MM.1S (cell line): ENCODE data around the gene ZNF618.

ENCODE experiments used
- CTCF ChIP-seq: fragments of 300-600 bp; sonication (generic); IDR thresholded peaks from 2 replicates; pipeline ENCODE4 v1.5.1; 2016; ENCODE audit warnings: antibody characterized with exemption, low read length, mixed read lengths
- EZH2 ChIP-seq: fragments of 300-600 bp; sonication (generic); optimal IDR thresholded peaks from 2 replicates; pipeline ENCODE3; 2017; ENCODE audit warnings: low read depth, mild to moderate bottlenecking, antibody characterized with exemption, low read length, mixed read lengths

- TF ChIP-seq CTCF (no peak), EZH2 (no peak)
Observed at GRCh38 chr9:114027159-114027862, 151.2 kb downstream of the ZNF618 start.
